KBM-7 (cell line): ENCODE measurements around the gene MAGEB17.

Source experiments
- DNase-seq: peaks from one replicate; pipeline ENCODE4 v3.0.0-alpha.2; 2015
- in situ Hi-C: fragments of 300-500 bp; cut with MboI; formaldehyde crosslinking; loops from 2 replicates; pipeline ENCODE4 v1.14.3; 2020; ENCODE audit warnings: low sequenced_read_pairs, low pct_unique_long_range_greater_than_20kb, mixed read lengths

The MAGEB17 gene

DNA sequence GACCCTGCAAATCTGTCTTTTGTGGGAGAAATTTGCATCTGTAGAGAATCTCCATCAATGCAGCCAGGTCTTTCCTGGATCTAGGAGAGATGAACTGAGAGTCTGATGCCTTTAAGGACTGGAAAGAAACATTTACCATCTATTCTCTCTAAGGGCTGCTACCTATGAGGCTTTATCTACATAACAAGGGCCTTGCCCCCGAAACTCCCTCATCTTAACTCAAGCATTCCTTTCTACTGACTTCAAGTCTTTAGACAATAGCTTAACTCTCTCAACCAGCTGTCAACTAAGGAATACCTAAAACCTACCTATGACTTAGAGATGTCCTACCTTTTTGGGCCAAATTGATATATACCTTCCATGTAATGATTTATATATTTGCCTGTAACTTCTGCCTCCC, 32.1 kb downstream of the MAGEB17 start:
- DNase-seq = no peak
- in situ Hi-C loops = no loop called here

GRCh38 chrX:16202943-16203342, 35.7 kb downstream of the MAGEB17 start:
- DNase-seq = no peak
- in situ Hi-C loops = no loop called here

DNA sequence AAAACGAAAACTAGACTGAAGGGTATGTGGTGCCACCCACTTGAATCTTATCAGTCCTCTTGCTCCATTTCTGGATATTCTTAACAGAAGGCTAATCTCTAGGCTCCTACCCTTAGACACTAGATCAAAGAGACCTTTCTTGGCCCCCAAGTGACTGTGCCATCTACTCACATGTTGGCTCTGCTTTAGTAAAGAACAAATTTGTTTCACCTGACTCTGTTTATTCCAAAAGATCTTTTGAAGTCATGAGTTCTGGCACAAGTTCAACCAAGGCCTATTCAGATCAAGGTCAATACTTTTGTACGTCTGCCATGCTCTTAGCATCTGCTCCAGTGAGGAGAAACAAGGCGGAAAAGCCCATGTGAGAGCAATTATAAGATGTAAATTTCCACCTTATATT, 37.3 kb downstream of the MAGEB17 start:
- no peak for DNase-seq
- in situ Hi-C loops = no loop called here

- in situ Hi-C loops = no loop called here
- DNase-seq = no peak
These were observed 38.6 kb downstream of the MAGEB17 start for GRCh38 chrX:16205840-16206239.

GRCh38 chrX:16207634-16208033, 40.4 kb downstream of the MAGEB17 start:
- no peak for DNase-seq
- in situ Hi-C loops = no loop called here

DNA sequence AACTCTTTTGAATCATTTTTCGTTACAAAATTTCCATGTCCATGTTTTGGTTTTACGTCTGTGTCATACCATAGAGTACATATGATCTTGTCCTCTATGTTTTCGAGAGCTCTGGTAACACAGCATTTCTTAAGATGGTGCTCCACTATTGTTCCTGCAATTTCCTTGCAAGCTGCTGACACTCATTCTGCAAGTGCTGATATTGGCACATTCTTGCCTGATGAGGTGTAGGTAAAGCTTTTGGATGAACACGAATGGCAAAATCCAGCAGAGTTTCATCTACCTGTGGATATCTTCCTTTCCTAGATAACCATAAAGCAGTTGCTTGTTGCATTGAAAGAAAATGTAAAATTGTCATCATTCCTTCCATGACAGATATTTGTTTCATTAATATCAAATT, 41.3 kb downstream of the MAGEB17 start:
- in situ Hi-C loops = no loop called here
- no peak for DNase-seq

DNA sequence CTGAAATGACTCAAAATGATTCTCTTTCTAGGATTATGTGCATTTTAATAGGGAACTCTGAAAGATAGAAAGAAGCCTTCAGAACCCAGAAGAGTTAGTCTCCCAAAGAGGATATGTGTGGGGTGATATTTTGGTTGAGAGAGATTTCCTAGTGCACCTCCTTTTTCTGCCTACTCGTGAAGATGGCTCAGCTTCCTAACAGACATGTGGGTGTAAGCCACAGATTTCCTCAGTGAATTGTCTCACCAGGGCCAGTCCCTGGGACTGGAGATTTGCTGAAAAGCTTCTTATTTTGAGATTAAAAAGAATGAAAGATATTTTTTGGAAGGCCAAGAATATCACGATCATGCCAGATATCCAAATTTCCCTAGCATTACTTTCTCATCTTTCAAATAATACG, 42.8 kb downstream of the MAGEB17 start:
- in situ Hi-C loops = no loop called here
- DNase-seq = no peak

GRCh38 chrX:16212024-16212423, 44.7 kb downstream of the MAGEB17 start:
- in situ Hi-C loops = no loop called here

DNA sequence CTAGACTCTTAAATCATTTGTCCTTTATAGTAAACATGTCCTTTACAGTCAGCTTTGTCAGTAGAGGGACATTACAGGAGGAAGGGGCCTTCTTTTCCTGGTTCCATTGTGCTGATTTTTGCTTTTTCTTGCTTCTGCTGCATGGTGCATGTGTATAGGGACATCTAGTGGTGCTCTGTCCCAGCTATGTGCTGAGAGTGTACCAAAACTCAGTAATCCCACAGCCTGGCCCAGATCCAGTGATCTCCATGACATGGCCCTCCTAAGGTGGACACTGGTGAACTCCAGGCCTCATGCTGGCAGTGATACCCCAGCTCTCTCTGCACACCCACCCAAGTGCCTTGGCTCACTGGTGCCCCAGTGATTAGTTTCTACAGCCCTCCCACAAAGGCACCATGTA, 45.2 kb downstream of the MAGEB17 start:
- peak; percentile 3 for DNase-seq
- in situ Hi-C loops = no loop called here

More at GRCh38 chrX:16212024-16212423, 44.7 kb downstream of the MAGEB17 start:
- DNase-seq = no peak

DNA sequence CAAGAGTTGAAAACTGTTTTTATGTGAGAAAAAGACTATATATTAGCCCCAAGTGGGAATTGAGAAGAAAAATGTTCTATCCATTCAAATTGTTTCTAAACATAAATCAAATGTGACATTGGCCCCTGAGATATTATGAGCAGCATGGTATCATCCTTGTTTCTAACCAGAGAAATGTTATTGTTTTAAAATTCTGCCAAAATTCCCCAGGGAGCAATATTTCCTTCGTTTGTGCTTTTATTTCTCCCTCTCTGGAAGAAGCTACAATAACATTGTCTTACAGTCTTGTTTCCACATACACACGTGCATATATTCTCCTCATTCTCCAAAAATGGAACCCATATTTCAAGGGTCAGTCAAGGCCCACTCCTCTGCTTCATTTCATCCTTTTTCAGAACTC, 46.7 kb downstream of the MAGEB17 start:
- DNase-seq = no peak
- in situ Hi-C loops = no loop called here

DNA sequence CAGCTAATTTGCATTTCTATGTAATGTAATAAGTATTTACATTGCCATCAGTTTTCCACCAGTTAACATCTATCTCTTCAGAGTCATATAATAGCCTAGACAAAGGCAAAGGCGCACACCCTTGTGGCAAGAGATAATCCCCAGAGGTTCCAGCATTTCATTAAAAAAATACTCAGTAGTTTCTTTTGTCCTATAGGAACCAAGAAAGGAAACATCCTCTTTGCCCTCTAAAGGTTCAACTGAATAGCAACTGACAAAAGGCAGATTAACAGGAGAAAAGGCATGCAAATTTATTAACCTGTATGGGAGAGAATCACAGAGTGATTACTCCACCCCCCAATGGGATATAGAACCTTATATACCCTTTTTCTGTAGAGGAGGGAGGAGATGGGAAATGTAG, 48.4 kb downstream of the MAGEB17 start:
- DNase-seq = no peak
- in situ Hi-C loops = no loop called here
